Activated CD4-positive, alpha-beta T cell treated with anti-CD3 and anti-CD28 coated beads, Interleukin-10, Interleukin-2, amounts not matched to agents 100 ng/mL and 50 ng/mL, durations not matched to agents 16 hours and 8 hours (primary cell): ENCODE results near the gene OLIG2.

Experiments
- DNase-seq: peaks from one replicate; pipeline ENCODE4 v3.0.0-alpha.2; 2020

The OLIG2 gene

GRCh38 chr21:33020558-33021100, 5.1 kb upstream of the OLIG2 start:
- DNase-seq = no peak

GRCh38 chr21:33021150-33021549, 4.6 kb upstream of the OLIG2 start:
- no peak for DNase-seq

- DNase-seq = no peak
Measured at GRCh38 chr21:33021667-33022066, 4.1 kb upstream of the OLIG2 start.

GRCh38 chr21:33022489-33022827, 3.3 kb upstream of the OLIG2 start:
- DNase-seq = no peak

GRCh38 chr21:33022828-33023573, 2.7 kb upstream of the OLIG2 start:
- no peak for DNase-seq

GRCh38 chr21:33023574-33024200, 2.0 kb upstream of the OLIG2 start:
- DNase-seq = no peak

GRCh38 chr21:33024201-33025103, 1.3 kb upstream of the OLIG2 start:
- no peak for DNase-seq

- no peak for DNase-seq
Measured at GRCh38 chr21:33025106-33025488, 638 bp upstream of the OLIG2 start.

- no peak for DNase-seq
Measured at GRCh38 chr21:33026443-33026858, 716 bp downstream of the OLIG2 start.

- DNase-seq = no peak
Measured at GRCh38 chr21:33026878-33027400, 1.2 kb downstream of the OLIG2 start.

GRCh38 chr21:33027401-33028286, 1.9 kb downstream of the OLIG2 start:
- no peak for DNase-seq

- no peak for DNase-seq
Measured at GRCh38 chr21:33028287-33028670, 2.5 kb downstream of the OLIG2 start.

- peak; percentile 25 for DNase-seq
Measured at GRCh38 chr21:33028773-33029384, 3.1 kb downstream of the OLIG2 start.

- no peak for DNase-seq
Measured at GRCh38 chr21:33029385-33029921, 3.7 kb downstream of the OLIG2 start.

- no peak for DNase-seq
Measured at GRCh38 chr21:33029975-33030461, 4.3 kb downstream of the OLIG2 start.

- DNase-seq = no peak
Measured at GRCh38 chr21:33030633-33031032, 4.9 kb downstream of the OLIG2 start.

GRCh38 chr21:33031152-33031911, 5.6 kb downstream of the OLIG2 start:
- DNase-seq = no peak

- DNase-seq = no peak
Measured at GRCh38 chr21:33032434-33033047, 6.8 kb downstream of the OLIG2 start.

GRCh38 chr21:33033094-33033951, 7.6 kb downstream of the OLIG2 start:
- DNase-seq = no peak
